Erythroblast (primary cell): ENCODE measurements around the gene RBM38.

Experiments
- GATA1 ChIP-seq: IDR thresholded peaks from 2 replicates; pipeline ENCODE4 v1.6.1; 2011; ENCODE audit warnings: low read depth, mild to moderate bottlenecking, control low read depth, low read length, moderate library complexity
- POLR2A ChIP-seq: IDR thresholded peaks from 2 replicates; pipeline ENCODE4 v1.6.1; 2011; ENCODE audit warnings: mild to moderate bottlenecking, low read length

DNA sequence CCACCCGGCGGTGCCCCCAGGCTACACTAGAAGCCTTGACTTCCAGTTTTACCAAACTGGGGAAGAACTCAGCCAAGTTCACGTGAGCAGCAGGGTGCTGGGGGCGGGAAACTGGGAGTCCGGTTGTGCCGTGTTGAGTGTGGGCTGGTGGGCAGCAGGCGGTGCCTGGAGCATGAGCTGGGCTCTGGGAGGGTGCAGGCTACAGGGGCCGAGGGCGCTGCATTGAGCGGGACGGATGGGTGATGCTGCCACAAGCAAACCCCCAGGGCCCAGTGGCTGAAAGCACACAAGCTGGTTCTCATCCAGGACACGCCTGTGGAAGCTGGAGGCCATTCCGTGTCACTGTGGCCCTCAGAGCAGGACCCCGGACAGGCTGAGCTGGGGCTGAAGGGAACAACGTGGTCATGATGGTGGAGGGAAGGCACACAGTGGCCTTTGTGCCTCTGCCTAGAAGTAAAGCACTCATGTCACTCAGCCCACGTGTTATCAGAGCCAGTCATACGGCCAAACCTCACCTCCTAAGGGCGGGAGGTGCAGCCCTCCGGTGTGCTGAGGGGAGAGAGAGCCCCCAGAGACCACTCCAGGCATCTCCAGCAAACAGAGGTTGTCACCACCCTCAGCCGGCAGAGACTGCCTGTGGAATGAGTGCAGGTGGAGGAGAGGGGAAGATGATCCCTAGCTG lies 29.5 kb downstream of the RBM38 start:
- TF ChIP-seq POLR2A (no peak), GATA1 (no peak)
